GM12878 (cell line): ENCODE measurements around the gene NRSN1. TPM values are rescaled to one million over a fixed set of nuclear protein-coding genes. Genes with fewer than 3 reads are reported as not detected.

Experiments used
- ATAC-seq: fragments of 200-7000 bp; cut with Tn5 transposase; 3 replicates; pipeline ENCODE4 v1.9.1; 2020; ENCODE audit warnings: mild to moderate bottlenecking, moderate library complexity
- BruUV-seq: library from RNA; stranded (reverse); fragments of 400-500 nt; replicated peaks from 2 replicates; lab custom pipeline; 2021; lab: Mats Ljungman, UMichigan
- CTCF ChIA-PET: fragments of 300-600 bp; sonication (Branson Sonifier 250); formaldehyde crosslinking; extraction: SDS; loops from one replicate; lab custom pipeline; 2021; ENCODE audit warnings: inconsistent platforms; lab: Yijun Ruan, JAX
- POLR2A ChIA-PET: fragments of 350-600 bp; formaldehyde crosslinking; extraction: SDS; loops from one replicate; lab custom pipeline; 2021; ENCODE audit warnings: inconsistent platforms; lab: Charles Lee
- RAD21 ChIA-PET: fragments of 300-600 bp; sonication (Branson Sonifier 250); formaldehyde crosslinking; loops from one replicate; lab custom pipeline; 2023; ENCODE audit warnings: antibody characterized with exemption; ENCODE audit not compliant: unreplicated experiment; lab: Charles Lee
- SMC1A ChIA-PET: fragments of 300-600 bp; sonication (Branson Sonifier 250); formaldehyde crosslinking; loops from one replicate; lab custom pipeline; 2023; ENCODE audit not compliant: unreplicated experiment, uncharacterized antibody; lab: Charles Lee
- DNase-seq: peaks from one replicate; pipeline ENCODE4 v3.0.0-alpha.2; 2011; ENCODE audit warnings: low read depth, low spot score
- FAIRE-seq: peaks from 3 replicates; lab custom pipeline; 2011; peaks lifted over from hg19 to GRCh38; lab: Jason Lieb, UNC
- H2AFZ ChIP-seq: 2 replicates; pipeline ENCODE4 v1.6.0; 2011; ENCODE audit warnings: low read depth, low read length, control low read depth; ENCODE audit not compliant: control insufficient read depth
- H3K27ac ChIP-seq: 2 replicates; pipeline ENCODE4 v1.5.1; 2011; ENCODE audit warnings: control low read depth; ENCODE audit not compliant: control insufficient read depth, insufficient read depth
- H3K27me3 ChIP-seq, 2 experiments: replicated peaks in 1 of 2; 2 replicates each; pipeline versions ENCODE4 v1.6.0 to v1.6.1; 2011; ENCODE audit warnings: low read length in 1 of 2; ENCODE audit not compliant: control insufficient read depth in 2 of 2, insufficient read depth in 2 of 2
- H3K36me3 ChIP-seq, 2 experiments: 2 replicates each; pipeline ENCODE4 v1.5.1; 2011; ENCODE audit warnings: low read length in 1 of 2; ENCODE audit not compliant: control insufficient read depth in 2 of 2, insufficient read depth in 2 of 2
- H3K4me1 ChIP-seq: 2 replicates; pipeline ENCODE4 v1.6.1; 2011; ENCODE audit warnings: mild to moderate bottlenecking, low read length, moderate library complexity, mixed read lengths; ENCODE audit not compliant: control insufficient read depth, insufficient read depth
- H3K4me2 ChIP-seq: 2 replicates; pipeline ENCODE4 v1.6.0; 2011; ENCODE audit warnings: control low read depth; ENCODE audit not compliant: control insufficient read depth, insufficient read depth
- H3K4me3 ChIP-seq: fragments of 200-600 bp; sonication (generic); 2 replicates; pipeline ENCODE4 v1.5.1; 2016
- H3K79me2 ChIP-seq: 2 replicates; pipeline ENCODE4 v1.6.0; 2011; ENCODE audit warnings: low read length; ENCODE audit not compliant: control insufficient read depth, insufficient read depth
- H3K9ac ChIP-seq: 2 replicates; pipeline ENCODE4 v1.8.0; 2011; ENCODE audit warnings: low read length, control low read depth, mixed read lengths; ENCODE audit not compliant: control insufficient read depth, insufficient read depth
- H3K9me3 ChIP-seq: replicated peaks from 3 replicates; pipeline ENCODE4 v1.5.1; 2011; ENCODE audit warnings: mild to moderate bottlenecking, low read length; ENCODE audit not compliant: control insufficient read depth, insufficient read depth
- H4K20me1 ChIP-seq: 2 replicates; pipeline ENCODE4 v1.6.0; 2011; ENCODE audit not compliant: control insufficient read depth, insufficient read depth
- CBX3 ChIP-seq: fragments of 200-600 bp; sonication (generic); IDR thresholded peaks from 2 replicates; pipeline ENCODE4 v1.6.1; 2016; ENCODE audit warnings: low read depth, borderline replicate concordance
- EP300 ChIP-seq, 2 experiments: fragments of 150-350 bp in 1 of 2; IDR thresholded peaks; 2 replicates each; pipeline ENCODE4 v1.6.1; 2011 to 2012; ENCODE audit warnings: low read depth in 2 of 2, low read length in 2 of 2, borderline replicate concordance in 1 of 2, improper control_type of control experiment in 1 of 2, inconsistent platforms in 1 of 2; ENCODE audit not compliant: control insufficient read depth in 1 of 2
- FOXK2 ChIP-seq: fragments of 450-650 bp; IDR thresholded peaks from 2 replicates; pipeline ENCODE4 v1.6.1; 2017; ENCODE audit warnings: mild to moderate bottlenecking, moderate library complexity
- IKZF1 ChIP-seq: fragments of 450-650 bp; conservative IDR thresholded peaks from 2 replicates; pipeline ENCODE4 v1.6.1; 2017; ENCODE audit warnings: antibody characterized with exemption, mild to moderate bottlenecking
- PML ChIP-seq: IDR thresholded peaks from 2 replicates; pipeline ENCODE4 v1.6.1; 2012; ENCODE audit warnings: low read length, inconsistent platforms
- RAD51 ChIP-seq: fragments of 450-650 bp; IDR thresholded peaks from 2 replicates; pipeline ENCODE4 v1.6.1; 2016; ENCODE audit warnings: moderate library complexity, mild to moderate bottlenecking, inconsistent platforms
- RCOR1 ChIP-seq: conservative IDR thresholded peaks from 2 replicates; pipeline ENCODE4 v1.6.1; 2012; ENCODE audit warnings: low read depth, low read length, improper control_type of control experiment
- RELA ChIP-seq: fragments of 450-650 bp; IDR thresholded peaks from 2 replicates; pipeline ENCODE4 v1.8.0; 2014; ENCODE audit warnings: borderline replicate concordance; ENCODE audit not compliant: partially characterized antibody
- SUPT20H ChIP-seq: IDR thresholded peaks from 2 replicates; pipeline ENCODE4 v1.6.1; 2011; ENCODE audit warnings: low read depth, mild to moderate bottlenecking, low read length, moderate library complexity, borderline replicate concordance; ENCODE audit not compliant: control insufficient read depth
- SUZ12 ChIP-seq: fragments of 200-600 bp; sonication (generic); IDR thresholded peaks from one replicate; pipeline ENCODE4 v1.6.1; 2018; ENCODE audit warnings: antibody characterized with exemption, mild to moderate bottlenecking; ENCODE audit not compliant: unreplicated experiment
- TARDBP ChIP-seq: IDR thresholded peaks from 2 replicates; pipeline ENCODE4 v1.6.1; 2016; ENCODE audit warnings: borderline replicate concordance
- TCF7 ChIP-seq: IDR thresholded peaks from 2 replicates; pipeline ENCODE4 v1.6.1; 2014; ENCODE audit warnings: antibody characterized with exemption, borderline replicate concordance
- ZNF217 ChIP-seq: fragments of 450-650 bp; IDR thresholded peaks from 2 replicates; pipeline ENCODE4 v1.6.1; 2017; ENCODE audit warnings: antibody characterized with exemption, mild to moderate bottlenecking
- ZNF622 ChIP-seq: fragments of 450-650 bp; IDR thresholded peaks from 2 replicates; pipeline ENCODE4 v1.6.1; 2017; ENCODE audit warnings: mild to moderate bottlenecking, inconsistent platforms
- ZZZ3 ChIP-seq: IDR thresholded peaks from 2 replicates; pipeline ENCODE4 v1.6.1; 2011; ENCODE audit warnings: low read depth; ENCODE audit not compliant: control insufficient read depth, insufficient read length
- WGBS: methylation state at CpG from one replicate; pipeline ENCODE4 v1.1.6; 2016; ENCODE audit warnings: low lambda C conversion rate; ENCODE audit not compliant: insufficient replicate concordance, insufficient coverage; ENCODE audit errors: missing lambda C conversion rate; 5-methylcytosine and 5-hydroxymethylcytosine counted together
- in situ Hi-C: fragments of 300-500 bp; cut with MboI; formaldehyde crosslinking; loops from 9 replicates; pipeline ENCODE4 v1.14.3; 2018; ENCODE audit warnings: mixed read lengths
- intact Hi-C: fragments of 100-400 bp; cut with micrococcal nuclease; formaldehyde crosslinking; loops from one replicate; pipeline ENCODE4 v1.14.2; 2022; ENCODE audit not compliant: unreplicated experiment
- polyA plus RNA-seq, 11 experiments: library from polyadenylated mRNA; depleted of rRNA in 4 of 11; unstranded in 6 of 11; stranded (reverse) in 5 of 11; fragments of >200 nt; fragmentation: Nextera tagmentation in 4 of 11; fragmentation: Illumina TruSeq in 1 of 11; extraction: Ambion mirVana in 4 of 11; extraction: Trizol in 1 of 11; gene quantifications; 1 replicate in 1 of 11; 2 replicates in 10 of 11; pipeline versions ENCODE4 v1.2.1 to v1.2.3, GENCODE V29; 2011 to 2016; ENCODE audit warnings: inconsistent platforms in 2 of 11, missing spikeins in 2 of 11, low read depth in 1 of 11
- total RNA-seq, 4 experiments: library from RNA; depleted of rRNA in 3 of 4; stranded (reverse); fragments of >200 nt in 3 of 4; fragmentation: Illumina TruSeq in 1 of 4; extraction: Trizol in 1 of 4; gene quantifications; 2 replicates each; pipeline versions ENCODE4 v1.2.1 to v1.2.3, GENCODE V29; 2013 to 2021
- TF ChIP-seq, protein P1 (sequence below): fragments of 450-650 bp; IDR thresholded peaks from 2 replicates; pipeline ENCODE4 v1.6.1; 2014; ENCODE audit warnings: mild to moderate bottlenecking
- TF ChIP-seq, protein P2 (sequence below): IDR thresholded peaks from 2 replicates; pipeline ENCODE4 v1.6.1; 2011; ENCODE audit warnings: borderline replicate concordance, low read depth, mild to moderate bottlenecking, moderate library complexity, mixed read lengths, low read length; ENCODE audit not compliant: insufficient read depth; ENCODE audit errors: extremely low read length
- TF ChIP-seq, protein P3 (sequence below): IDR thresholded peaks from 2 replicates; pipeline ENCODE4 v1.6.1; 2012; ENCODE audit warnings: low read depth, low read length, improper control_type of control experiment
- TF ChIP-seq, protein P4 (sequence below): fragments of 450-650 bp; formaldehyde crosslinking; IDR thresholded peaks from 2 replicates; pipeline ENCODE4 v1.4.0; 2020; ENCODE audit warnings: mild to moderate bottlenecking, moderate library complexity

Gene NRSN1
- total and polyA plus RNA-seq, 10 of the 15 experiments (the other 5 are each of a cell fraction or from before 2014, with no cell fraction given), result not detected

DNA sequence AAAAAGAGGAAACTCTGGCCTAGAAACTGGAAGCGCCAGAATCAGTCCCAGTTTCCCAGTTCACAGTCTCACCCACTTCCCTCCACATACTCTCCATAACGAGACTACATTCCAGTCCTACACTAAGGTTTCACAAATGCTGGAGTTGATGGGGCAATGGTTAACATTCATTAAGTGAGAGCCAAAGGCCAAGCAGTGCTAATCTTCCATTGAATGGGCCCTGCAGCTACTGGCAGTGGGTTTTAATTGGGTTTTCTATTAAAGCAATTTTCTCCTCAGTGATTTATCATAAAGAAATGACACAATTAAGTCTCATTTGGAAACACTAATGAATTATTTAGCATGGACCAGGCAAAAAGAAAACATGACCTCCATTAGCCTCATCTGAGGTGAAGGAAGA, 20.8 kb upstream of the NRSN1 start (continued):
- TF ChIP-seq, protein P1, sequence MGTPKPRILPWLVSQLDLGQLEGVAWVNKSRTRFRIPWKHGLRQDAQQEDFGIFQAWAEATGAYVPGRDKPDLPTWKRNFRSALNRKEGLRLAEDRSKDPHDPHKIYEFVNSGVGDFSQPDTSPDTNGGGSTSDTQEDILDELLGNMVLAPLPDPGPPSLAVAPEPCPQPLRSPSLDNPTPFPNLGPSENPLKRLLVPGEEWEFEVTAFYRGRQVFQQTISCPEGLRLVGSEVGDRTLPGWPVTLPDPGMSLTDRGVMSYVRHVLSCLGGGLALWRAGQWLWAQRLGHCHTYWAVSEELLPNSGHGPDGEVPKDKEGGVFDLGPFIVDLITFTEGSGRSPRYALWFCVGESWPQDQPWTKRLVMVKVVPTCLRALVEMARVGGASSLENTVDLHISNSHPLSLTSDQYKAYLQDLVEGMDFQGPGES, result no peak
- TF ChIP-seq PML (no peak), TARDBP (no peak), FOXK2 (no peak), ZZZ3 (no peak), EP300 (IDR thresholded peaks at IDR 0.05; ENCODE audit: borderline replicate concordance in 1 of 2, control insufficient read depth in 1 of 2, low read depth in 2 of 2, low read length in 2 of 2) (no peak), IKZF1 (no peak), SUZ12 (no peak), TCF7 (no peak), SUPT20H (no peak), ZNF622 (no peak), CBX3 (no peak)

DNA sequence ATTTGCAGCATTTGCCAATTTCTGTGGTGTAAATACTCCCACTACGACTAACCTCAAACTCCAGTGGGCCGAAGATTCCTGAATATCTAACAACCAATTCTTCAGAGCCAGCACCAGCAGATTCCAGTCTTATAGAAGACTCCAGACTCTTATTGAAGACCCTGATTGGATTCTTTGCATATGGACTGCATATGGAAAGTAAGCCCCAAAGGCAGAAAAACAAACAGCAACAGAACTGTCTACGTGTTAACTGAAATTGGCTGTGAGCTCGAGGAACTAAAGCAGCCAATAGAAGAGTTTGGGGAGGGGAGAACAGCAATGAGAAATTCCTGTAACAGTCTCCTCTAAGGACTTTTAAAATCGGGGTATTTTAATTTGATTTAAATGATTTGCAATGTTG, 19.7 kb upstream of the NRSN1 start:
- 14% methylated on average over 5 of the region's 5 CpGs for WGBS
- H3K4me1 ChIP-seq, result no peaks in the 10 kb centered on the region
- no peak for ATAC-seq
- ChIA-PET SMC1A (no interaction called here), POLR2A (no interaction called here), RAD21 (no interaction called here), CTCF (no interaction called here)
- H3K79me2 ChIP-seq, result no peaks in the 10 kb centered on the region
- no peak overlapping the region for H2AFZ ChIP-seq
- H3K4me3 ChIP-seq, result no peak overlapping the region
- no peak for DNase-seq
- in situ Hi-C loops (no loop called here), intact Hi-C loops (no loop called here)
- BruUV-seq, result no TSS peak
- H3K27ac ChIP-seq, result no peak overlapping the region
- H3K4me2 ChIP-seq, result no peak overlapping the region
- no peaks in the 10 kb centered on the region for H4K20me1 ChIP-seq
- H3K36me3 ChIP-seq, result no peaks in the 10 kb centered on the region
- no peaks in the 10 kb centered on the region for H3K27me3 ChIP-seq
- FAIRE-seq, result no peak
- no peak overlapping the region for H3K9ac ChIP-seq
- no peaks in the 10 kb centered on the region for H3K9me3 ChIP-seq
- no peak for TF ChIP-seq ZNF217
- no peak for TF ChIP-seq RELA
- TF ChIP-seq, protein P2, sequence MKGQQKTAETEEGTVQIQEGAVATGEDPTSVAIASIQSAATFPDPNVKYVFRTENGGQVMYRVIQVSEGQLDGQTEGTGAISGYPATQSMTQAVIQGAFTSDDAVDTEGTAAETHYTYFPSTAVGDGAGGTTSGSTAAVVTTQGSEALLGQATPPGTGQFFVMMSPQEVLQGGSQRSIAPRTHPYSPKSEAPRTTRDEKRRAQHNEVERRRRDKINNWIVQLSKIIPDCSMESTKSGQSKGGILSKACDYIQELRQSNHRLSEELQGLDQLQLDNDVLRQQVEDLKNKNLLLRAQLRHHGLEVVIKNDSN, result no peak
- no peak for TF ChIP-seq RCOR1
- TF ChIP-seq PML, result no peak
- TF ChIP-seq, protein P3, sequence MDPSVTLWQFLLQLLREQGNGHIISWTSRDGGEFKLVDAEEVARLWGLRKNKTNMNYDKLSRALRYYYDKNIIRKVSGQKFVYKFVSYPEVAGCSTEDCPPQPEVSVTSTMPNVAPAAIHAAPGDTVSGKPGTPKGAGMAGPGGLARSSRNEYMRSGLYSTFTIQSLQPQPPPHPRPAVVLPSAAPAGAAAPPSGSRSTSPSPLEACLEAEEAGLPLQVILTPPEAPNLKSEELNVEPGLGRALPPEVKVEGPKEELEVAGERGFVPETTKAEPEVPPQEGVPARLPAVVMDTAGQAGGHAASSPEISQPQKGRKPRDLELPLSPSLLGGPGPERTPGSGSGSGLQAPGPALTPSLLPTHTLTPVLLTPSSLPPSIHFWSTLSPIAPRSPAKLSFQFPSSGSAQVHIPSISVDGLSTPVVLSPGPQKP, result no peak
- TF ChIP-seq, protein P4, sequence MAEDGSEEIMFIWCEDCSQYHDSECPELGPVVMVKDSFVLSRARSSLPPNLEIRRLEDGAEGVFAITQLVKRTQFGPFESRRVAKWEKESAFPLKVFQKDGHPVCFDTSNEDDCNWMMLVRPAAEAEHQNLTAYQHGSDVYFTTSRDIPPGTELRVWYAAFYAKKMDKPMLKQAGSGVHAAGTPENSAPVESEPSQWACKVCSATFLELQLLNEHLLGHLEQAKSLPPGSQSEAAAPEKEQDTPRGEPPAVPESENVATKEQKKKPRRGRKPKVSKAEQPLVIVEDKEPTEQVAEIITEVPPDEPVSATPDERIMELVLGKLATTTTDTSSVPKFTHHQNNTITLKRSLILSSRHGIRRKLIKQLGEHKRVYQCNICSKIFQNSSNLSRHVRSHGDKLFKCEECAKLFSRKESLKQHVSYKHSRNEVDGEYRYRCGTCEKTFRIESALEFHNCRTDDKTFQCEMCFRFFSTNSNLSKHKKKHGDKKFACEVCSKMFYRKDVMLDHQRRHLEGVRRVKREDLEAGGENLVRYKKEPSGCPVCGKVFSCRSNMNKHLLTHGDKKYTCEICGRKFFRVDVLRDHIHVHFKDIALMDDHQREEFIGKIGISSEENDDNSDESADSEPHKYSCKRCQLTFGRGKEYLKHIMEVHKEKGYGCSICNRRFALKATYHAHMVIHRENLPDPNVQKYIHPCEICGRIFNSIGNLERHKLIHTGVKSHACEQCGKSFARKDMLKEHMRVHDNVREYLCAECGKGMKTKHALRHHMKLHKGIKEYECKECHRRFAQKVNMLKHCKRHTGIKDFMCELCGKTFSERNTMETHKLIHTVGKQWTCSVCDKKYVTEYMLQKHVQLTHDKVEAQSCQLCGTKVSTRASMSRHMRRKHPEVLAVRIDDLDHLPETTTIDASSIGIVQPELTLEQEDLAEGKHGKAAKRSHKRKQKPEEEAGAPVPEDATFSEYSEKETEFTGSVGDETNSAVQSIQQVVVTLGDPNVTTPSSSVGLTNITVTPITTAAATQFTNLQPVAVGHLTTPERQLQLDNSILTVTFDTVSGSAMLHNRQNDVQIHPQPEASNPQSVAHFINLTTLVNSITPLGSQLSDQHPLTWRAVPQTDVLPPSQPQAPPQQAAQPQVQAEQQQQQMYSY (CRISPR knock-in tag), result no peak
- TF ChIP-seq RAD51, result no peak
